NCI-H146 treated with DMSO at 0.1 percent for 48 hours (cell line): ENCODE results near the gene KRT40.

Experiments used
- DNase-seq: peaks from one replicate; lab custom pipeline; 2025; ENCODE audit not compliant: unreplicated experiment; lab: John Stamatoyannopoulos, UW

Gene KRT40

DNA sequence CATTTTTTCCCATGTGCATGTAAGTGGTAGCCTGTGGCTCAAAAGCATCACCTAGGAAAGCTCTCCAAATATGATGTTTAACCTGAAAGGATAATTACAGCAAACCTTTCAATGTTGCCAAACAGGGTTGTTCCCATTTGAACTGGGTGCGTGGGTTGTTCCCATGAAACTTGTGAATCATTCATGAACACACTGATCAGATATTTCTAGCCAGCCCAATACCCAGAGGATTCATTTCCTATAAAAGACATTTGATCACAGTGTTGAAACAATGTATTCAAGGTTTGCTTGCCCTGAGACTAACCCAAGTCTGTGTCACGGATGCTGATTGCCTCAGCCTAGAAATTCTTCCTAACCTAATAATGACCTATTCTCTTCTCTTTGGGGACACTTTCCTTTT, 30.2 kb downstream of the KRT40 start:
- DNase-seq = no peak

DNA sequence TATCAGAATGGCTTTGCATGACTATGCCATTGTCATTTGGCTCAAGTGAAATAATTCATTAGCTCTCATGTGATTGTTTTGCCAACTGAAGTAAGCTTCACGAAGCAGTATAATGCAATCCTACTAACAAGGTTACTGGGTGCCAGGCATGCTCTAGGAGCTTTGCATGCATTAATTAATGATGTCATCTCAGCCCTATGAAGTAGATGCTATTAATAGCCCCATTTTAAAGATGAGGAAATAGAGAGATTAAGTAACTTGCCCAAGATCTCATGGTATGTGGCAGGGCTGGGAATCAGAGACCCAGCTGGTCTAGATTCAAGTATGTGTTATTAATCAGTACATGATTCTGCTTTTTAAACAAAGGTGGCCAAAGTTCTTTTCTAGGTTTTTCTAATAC, 31.5 kb downstream of the KRT40 start:
- no peak for DNase-seq

DNA sequence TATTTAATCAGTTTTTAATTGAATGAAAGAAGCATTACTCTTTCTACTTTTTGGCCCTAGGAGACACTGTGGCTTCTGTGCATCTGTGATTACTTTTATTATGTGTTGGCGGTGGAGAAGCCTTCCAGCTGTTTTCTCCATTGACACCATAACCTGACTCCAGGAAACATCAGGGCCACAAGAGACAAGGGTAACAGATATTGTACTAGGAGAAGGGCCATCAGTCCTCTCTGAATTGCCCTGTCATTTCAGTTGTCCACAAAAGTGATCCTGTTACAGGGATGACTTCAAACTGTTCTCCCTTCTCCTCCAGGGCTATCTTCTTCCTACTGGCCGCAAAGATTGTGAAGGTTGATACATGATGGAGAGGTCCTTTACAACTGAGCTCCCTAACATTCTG, 32.0 kb downstream of the KRT40 start:
- DNase-seq = no peak

DNA sequence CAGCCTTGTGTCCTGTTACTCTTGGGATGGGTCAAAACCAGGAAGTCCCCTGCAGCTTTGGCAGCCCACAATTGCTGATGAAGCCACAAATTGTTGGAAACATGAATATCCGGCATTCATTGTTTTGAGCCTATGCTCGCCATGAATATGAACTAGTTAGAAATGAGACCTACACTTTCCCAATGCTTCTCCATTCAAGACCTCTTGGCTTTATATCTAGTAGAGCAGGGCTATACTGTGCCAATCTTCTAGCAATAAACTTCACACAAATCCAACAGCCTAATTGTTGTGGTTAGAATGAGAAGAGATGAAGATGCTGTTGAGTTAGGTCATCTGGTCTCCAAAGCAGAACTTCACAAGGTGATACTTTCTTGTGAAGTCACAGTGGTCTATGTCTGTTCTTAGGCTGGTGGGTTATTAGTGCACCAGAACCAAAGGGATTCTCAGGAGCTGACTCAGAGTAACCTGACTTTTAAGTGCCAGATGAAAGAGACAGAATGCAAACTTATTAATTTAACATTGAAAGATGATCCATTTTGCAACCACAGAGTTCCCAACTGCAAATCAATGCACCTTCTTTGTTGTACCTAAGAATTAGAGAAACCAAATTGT, 33.0 kb downstream of the KRT40 start:
- DNase-seq = no peak

DNA sequence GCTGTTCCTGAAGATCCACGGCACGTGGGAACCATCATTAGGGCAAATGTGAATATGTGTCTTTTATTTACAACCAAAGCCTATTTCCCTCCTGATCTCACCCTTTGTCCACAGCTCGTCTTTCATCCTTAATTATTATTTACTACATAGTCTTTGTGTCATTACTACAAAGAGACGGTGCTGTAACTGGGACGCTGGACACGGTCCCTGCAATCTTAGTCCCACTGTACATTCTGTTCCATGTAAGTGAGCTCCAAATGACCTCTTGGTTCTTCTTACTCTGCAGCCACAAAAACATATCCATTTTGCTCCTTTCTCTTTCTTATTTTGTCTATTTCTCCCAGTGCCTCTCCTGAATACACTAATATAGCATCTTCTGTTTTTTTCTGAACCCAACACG, 34.0 kb downstream of the KRT40 start:
- peak; percentile 26 for DNase-seq

DNA sequence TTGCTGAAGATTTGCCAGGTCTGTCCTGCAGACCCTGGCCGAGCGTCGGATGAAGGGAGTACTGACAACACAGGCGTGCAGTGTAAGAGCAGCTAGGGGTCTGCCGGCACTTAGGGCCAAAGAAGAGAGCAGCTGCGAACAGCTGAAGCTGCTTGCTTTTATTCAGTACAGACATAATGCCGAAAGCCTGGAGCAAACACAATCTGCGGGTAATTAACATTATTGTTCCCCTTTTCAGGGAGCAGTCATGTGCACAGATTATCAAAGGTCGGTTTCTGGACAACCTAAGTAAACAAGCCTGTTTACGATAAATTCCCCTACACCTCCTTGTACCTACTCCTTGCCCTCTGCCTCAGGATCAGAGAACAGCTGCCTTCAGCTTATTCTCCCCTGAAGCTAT, 34.7 kb downstream of the KRT40 start:
- peak; percentile 63 for DNase-seq

DNA sequence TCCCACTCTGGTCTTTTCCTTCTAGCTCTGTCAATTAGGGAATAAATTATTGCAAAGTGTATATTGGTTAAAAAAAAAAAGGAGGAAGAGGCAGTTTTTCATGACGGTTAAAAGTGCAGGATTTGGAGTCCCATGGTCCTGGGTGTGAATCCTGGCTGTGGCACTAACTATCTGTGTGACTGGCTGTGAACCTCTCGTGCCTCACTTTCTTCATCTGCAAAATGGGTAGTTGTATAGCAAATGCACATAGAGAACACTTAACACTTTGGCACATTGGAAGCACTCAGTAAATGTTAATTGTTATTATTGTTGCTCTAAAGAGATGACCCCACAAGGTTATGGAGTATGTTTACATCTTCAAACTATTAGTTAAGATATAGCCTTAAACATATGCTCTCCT, 36.2 kb downstream of the KRT40 start:
- no peak for DNase-seq

DNA sequence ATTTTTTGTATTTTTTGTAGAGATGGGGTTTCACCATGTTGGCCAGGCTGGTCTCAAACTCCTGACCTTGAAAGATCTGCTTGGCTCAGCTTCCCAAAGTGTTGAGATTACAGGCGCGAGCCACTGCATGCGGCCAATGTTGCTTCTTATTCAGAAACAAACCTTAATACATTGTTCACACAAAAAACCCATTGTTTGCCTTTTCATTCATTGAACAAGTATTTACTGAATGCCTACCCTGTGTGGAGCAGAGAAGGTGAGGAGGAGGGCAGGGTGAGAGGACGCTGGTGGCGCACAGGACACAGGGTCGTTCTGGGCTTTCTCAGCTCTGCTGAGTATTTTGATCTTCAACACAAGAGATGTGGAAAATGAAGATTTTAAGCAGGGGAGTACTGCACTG, 38.7 kb downstream of the KRT40 start:
- DNase-seq = no peak

DNA sequence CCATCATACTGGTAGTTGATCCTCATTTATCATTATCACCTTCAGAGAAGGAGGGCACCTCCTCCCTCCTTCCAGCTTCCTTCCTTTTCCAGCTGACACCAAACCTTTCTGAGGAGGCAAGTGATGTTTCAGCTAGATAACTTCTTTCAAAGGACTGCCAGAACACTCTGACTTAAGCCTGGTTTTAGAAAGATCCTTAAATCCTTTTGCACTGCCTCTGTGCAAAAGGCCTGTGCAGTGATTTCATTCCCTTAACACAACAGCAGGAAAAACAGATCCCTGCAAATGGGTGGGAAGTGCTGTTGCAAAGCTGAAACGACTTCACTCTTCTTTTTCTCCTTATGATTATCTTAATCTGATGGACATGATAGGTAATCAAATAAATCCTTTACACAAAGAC, 39.6 kb downstream of the KRT40 start:
- DNase-seq = no peak

DNA sequence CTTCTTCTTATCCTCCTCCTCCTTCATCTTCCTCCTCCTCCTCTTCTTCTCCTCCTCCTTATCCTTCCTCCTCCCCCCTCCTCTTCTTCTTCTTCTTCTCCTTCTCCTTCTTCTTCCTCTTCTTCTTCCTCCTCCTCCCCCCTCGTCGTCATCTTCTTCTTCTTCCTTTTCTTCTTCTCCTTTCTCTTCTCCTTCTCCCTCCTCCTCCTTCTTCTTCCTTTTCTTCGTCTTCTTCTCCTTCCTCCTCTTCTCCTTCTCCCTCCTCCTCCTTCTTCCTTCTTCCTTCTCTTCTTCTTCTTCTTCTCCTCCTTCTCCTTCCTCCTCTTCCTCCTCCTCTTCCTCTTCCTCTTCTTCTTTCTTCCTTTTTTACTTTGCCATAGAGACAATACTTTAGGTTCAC, 41.6 kb downstream of the KRT40 start:
- DNase-seq = no peak

DNA sequence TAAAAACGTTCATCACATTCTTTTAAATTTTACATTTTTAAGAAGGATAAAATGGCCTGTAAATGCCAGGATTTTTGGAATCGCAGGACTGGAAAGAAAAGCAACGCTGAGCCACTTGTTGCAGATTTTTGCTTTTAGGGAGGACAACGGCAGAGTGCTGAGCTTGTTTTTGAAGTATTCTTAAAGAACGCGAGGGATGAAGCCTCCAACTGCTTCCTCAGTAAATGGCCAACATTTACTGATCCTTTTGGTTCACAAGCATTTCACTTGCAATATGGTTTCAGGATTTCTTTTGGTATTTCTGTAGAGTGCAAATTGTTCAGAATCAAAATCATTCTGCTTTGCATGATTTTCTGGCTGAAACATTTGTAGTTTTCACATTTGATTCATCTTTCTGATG, 43.9 kb downstream of the KRT40 start:
- DNase-seq = no peak

DNA sequence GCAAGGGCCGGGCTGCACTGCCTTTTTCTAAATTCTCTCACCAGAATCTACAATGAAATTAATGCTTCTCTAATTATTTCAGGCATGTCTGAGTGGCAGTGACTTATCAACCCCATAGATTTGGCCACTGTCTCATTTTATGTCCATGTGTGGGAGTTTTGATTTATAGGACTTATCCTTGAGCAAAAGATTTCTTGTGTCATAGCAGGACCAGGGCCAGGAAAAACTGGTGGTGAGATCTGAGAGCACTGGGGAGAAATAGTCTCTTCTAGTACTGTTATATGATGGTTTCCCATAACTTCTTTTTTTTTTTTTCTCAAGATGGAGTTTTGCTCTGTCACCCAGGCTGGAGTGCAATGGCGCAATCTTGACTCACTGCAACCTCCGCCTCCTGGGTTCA, 45.1 kb downstream of the KRT40 start:
- DNase-seq = no peak

DNA sequence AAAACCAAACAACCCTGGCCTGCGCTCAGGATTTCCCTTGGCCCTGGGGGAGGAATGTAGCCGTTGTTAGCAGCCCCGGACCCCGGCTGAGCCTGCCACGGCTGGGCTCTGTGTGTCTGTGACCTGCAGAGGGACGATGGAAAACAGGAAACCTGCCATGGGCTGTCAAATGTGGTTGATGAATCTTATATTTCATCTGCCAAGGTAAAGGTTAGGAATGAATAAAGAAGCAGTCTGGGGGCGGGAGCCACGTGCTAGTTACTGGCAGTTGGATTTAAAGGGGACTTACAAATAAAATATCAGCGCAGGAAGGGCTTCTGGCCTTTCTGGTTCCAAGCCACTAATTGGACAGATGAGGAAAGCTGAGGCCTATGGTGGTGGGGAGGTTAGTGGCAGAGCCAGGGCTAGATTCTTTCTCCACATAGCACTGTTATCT, 46.7 kb downstream of the KRT40 start, which contains the start of gene KRT23:
Gene KRT23 (minus strand): TSS at position 263 of the 436 bp plus-strand sequence. CDS start 1,043 bp downstream, outside the sequence.
- no peak for DNase-seq

DNA sequence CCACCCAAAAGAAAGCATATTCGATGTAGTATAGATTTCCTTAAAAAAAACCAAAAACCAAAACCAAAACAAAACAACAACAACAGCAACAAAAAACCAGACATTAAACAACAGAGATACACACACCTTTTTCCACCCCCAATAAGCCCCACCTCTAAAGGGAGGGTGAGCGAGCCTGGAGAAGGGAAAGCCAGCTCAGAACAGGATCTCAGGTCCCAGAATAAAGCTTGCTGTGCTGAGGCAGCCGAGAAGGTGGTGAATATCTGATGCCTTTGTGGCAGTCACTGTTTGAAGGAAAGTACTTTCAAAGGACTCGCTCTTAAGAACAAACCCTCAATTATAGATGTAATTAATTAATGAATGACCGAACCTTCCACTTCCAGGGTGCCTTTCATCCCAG, 47.1 kb downstream of the KRT40 start:
- no peak for DNase-seq

DNA sequence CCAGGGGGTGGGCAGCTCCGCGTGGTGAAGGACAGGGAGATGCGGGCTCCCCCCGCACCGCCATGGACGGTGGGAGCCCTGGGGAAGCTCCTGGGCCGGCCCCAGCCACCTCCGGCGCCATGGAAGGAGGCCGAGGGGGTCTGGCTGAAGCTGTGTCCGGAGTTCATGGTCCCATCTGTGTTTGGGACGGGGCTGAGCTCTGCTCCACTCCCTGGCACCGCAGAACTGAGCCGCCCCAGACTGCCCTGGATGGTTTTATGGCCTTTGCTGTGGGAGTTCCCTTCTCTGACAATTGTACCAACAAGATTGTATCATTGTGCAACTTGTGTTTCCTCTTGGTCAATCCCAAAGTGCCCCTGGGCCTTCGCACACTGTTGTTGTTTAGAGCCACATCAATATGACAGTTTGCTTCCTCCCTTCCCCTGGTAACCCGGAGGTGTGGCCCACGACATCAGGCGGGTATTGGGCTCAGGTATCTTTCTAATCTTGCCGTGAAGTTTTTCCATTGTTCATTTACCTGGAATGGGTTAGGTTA, 47.6 kb downstream of the KRT40 start:
- no peak for DNase-seq

DNA sequence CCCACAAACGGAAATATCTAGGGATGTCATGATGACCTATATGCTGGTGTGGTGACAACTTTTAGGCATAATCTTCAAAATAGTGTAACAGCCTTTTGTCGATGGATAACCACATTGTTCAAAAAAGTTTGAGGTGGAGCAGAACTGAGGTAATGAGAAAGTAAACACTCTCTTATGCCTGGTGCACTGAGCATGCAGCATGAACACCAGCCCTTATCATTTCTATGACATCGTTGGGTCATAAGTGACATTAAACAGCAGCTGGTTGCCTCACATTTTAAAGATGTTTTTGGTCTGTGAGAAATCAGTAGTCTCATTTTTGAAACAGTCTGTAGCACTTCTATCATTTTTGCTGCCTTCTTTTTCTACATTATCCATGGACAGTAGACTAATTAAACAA, 48.5 kb downstream of the KRT40 start:
- no peak for DNase-seq

DNA sequence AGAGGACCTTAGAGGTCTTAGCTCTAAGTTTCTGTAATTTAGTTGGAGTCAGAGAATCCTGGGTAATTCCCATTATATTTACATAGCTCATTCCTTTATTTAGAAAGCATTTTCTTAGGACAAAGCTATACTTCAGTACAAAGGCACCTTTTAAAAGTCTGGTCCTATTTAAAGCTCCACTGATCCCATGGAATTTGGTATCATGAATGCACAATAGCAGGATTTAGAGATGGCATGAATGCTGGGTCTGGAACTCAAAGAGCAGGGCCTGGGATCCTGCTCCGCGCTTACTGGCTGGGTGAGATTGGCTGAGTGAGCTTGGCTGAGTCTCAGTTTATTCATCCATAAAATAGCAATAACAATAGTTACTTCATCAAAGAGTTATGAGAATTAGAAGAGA, 51.5 kb downstream of the KRT40 start:
- no peak for DNase-seq

DNA sequence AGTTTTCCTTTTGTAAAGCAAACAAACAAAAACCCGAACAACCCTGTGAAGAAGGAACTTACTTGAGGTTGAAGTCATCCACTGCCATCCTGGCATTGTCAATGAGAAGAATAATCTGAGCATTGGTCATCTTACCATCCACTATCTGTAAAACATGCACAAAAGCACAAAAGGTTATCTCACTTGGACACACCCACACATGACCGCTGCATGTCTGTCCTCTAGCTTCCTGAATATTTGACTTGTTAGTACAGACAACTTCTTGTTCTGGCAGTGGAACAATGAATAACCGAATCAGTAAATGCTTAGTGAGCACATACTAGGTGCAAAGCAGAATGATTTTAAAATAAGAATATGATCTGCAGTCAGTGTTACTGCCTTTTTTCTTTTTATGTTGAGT, 52.8 kb downstream of the KRT40 start:
- no peak for DNase-seq
